Loucy (cell line): ENCODE data around the gene FAM117A.

Experiments used
- CTCF ChIP-seq: fragments of 200-600 bp; sonication (generic); conservative IDR thresholded peaks from 2 replicates; pipeline ENCODE4 v1.5.1; 2014; ENCODE audit warnings: mild to moderate bottlenecking, antibody characterized with exemption, low read length
- EZH2phosphoT487 ChIP-seq: fragments of 200-600 bp; IDR thresholded peaks from 2 replicates; pipeline ENCODE4 v1.6.1; 2018; ENCODE audit warnings: antibody characterized with exemption, mild to moderate bottlenecking, moderate library complexity, borderline replicate concordance

- TF ChIP-seq CTCF (no peak), EZH2phosphoT487 (no peak)
Observed at GRCh38 chr17:49691086-49691676, 72.8 kb downstream of the FAM117A start.
